NCI-H2081 (cell line): ENCODE measurements around the gene CAMTA1.

ENCODE experiments used
- DNase-seq, 2 experiments: peaks; one replicate each; lab custom pipeline; 2025; lab: John Stamatoyannopoulos, UW

CAMTA1 gene

GRCh38 chr1:7743346-7743745 lies 958.1 kb downstream of the CAMTA1 start:
- DNase-seq = no peak

DNA sequence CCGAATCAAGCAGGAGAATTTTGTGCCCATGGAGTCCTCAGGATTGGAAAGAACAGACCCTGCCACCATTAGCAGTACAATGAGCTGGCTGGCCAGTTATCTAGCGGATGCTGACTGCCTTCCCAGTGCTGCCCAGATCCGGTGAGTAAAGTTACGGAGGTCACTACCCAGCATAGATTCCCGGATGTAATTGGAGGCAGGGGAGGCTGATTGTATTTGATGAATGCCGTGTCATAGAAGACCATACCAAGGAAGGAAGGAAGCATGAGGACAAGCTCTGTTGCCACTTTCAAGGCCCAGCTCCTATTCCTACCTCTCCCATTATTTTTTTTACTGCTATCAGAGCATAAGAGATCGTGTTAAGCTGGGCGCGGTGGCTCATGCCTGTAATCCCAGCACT lies 959.6 kb downstream of the CAMTA1 start:
- DNase-seq = no peak

DNA sequence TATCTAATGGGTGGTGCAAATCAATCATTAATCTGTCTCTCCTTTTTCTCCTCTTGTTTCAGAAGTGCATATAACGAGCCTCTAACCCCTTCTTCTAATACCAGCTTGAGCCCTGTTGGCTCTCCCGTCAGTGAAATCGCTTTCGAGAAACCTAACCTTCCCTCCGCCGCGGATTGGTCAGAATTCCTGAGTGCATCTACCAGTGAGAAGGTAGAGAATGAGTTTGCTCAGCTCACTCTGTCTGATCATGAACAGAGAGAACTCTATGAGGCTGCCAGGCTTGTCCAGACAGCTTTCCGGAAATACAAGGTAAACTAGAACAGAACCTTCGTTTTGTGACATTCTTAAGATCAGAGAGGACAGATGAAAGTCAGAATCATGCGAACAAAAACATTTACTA lies 960.5 kb downstream of the CAMTA1 start:
- no peak for DNase-seq

DNA sequence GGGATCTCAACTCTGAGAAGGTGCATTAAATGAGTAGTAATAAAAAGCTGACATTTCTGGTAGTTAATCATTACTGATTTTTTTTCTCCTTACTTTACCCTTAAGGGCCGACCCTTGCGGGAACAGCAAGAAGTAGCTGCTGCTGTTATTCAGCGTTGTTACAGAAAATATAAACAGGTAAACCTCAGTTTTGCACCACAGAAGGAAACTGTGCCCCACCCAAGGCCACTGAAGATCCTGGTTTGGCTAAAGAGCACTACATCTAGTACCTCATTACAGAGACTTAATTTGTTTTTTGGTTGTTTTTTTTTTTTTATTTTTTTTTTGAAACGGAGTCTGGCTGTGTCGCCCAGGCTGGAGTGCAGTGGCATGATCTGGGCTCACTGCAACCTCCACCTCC lies 962.4 kb downstream of the CAMTA1 start:
- no peak for DNase-seq

DNA sequence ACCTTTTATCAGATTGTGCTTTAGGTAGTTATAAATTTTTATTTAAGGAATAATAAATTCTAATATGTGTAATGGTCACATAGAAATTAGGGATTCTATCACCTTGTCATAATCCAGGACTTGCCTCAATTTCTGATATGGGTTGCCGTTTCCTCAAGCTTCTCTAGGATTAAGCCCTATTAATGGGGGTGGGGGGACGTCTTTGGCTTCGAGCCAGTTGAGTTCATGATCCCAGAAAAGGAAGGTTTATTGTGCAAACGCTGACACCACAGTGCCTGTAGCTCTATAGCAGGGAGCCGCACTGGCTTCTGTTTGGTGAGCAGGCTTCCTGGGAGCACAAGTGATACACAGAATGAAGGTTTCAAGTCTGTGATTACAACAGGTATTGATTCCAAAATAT lies 963.9 kb downstream of the CAMTA1 start:
- no peak for DNase-seq

- no peak for DNase-seq
These were observed 965.9 kb downstream of the CAMTA1 start for GRCh38 chr1:7751174-7751573.

DNA sequence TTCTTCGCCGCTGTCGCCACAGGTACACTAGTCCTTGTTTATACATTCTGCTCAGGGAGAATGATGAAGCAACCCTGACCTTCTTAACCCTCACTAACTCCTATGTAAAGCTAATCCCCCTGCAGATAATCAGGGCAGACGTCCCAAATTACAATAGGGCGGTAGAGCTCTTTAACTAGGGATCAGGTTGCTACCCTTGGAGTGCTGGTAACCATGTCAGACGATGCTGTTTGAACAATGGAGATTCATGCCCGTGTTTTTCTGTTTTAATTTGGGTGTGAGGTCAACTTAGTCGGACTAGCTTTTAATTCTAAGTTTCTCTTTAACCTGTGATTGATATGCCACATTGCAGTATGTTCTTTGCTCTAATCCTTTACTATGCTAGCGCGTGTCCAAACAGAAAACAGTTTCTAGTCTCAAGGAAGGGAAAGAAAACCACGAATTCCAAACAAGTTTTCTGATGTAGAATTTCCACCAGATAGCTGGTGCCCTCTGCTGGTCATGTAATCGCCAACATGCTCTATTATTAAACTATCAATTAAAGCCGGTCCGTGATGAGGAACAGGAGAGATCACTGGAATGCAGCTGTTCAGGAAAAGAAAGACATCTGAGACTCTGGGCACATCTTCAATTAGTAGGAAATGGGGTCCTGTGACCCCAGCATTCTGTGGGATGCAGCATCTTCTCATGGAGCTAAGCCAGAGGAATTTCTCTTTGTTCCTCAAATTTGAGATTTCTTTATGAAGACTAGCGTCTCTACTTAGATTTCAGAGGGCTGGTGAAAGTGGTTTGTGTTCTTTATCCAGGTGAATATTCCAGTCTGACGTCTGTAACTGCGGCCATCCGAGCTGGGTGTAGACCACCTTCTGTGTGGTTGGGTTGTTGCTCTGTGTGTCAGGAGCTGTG lies 967.5 kb downstream of the CAMTA1 start:
- peak; percentile 52 to 70 for DNase-seq

- no peak for DNase-seq
These were observed 968.4 kb downstream of the CAMTA1 start for GRCh38 chr1:7753641-7754040.

GRCh38 chr1:7754234-7754633 lies 969.0 kb downstream of the CAMTA1 start:
- no peak for DNase-seq

- no peak for DNase-seq
These were observed 970.2 kb downstream of the CAMTA1 start for GRCh38 chr1:7755448-7755847.

- no peak for DNase-seq
These were observed 975.0 kb downstream of the CAMTA1 start for GRCh38 chr1:7760245-7760644.

- DNase-seq = no peak
These were observed 975.8 kb downstream of the CAMTA1 start for GRCh38 chr1:7761103-7761502.

GRCh38 chr1:7767176-7767575 lies 981.9 kb downstream of the CAMTA1 start:
- no peak for DNase-seq

- DNase-seq = no peak
These were observed 983.3 kb downstream of the CAMTA1 start for GRCh38 chr1:7768583-7768982.

DNA sequence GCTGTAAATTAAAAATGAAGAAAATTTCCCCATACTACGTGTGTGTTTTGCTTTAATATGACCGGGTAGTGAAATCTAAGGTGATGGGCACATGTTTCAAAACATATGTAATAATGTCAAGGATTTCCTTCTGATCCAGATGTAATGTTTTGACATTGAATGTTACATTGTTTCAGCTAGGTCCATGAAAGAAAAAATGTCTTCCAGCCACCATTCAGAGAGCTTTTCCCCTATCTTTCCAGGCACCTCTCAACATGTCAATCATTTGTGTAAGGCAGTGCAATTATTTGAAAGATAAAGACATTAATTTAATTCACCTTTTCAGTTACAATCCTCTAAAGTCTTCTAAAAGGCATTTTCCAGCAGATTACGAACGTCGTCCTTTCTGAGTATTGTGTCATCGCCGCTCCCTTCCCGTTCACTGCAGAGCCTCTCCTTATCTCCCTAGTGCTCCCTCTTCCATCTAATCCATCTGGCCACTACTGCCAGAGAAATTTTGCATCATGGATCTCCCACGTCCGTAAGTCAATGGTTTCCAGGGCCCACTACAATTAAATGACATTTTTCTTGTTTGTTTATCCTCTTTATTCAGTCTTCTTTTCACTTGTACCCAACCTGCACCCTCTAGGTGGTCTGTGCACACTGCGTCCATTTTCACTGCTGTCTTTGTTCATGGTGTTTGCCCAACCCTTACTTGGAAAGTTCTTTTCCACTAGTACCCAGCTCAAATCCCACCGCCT lies 984.6 kb downstream of the CAMTA1 start:
- DNase-seq = no peak

GRCh38 chr1:7770669-7770996 lies 985.4 kb downstream of the CAMTA1 start:
- DNase-seq = peak in 1 of 2 experiments; percentile 56

- DNase-seq = peak; percentile 69 to 71
These were observed 986.0 kb downstream of the CAMTA1 start, which contains the start of gene VAMP3 for GRCh38 chr1:7770997-7771822. VAMP3 (plus strand) TSS chr1:7771296; CDS start chr1:7771384, 88 bp downstream.

GRCh38 chr1:7771823-7772299 lies 986.6 kb downstream of the CAMTA1 start:
- peak in 1 of 2 experiments; percentile 17 for DNase-seq

- DNase-seq = no peak
These were observed 992.3 kb downstream of the CAMTA1 start for GRCh38 chr1:7777591-7777990.

DNA sequence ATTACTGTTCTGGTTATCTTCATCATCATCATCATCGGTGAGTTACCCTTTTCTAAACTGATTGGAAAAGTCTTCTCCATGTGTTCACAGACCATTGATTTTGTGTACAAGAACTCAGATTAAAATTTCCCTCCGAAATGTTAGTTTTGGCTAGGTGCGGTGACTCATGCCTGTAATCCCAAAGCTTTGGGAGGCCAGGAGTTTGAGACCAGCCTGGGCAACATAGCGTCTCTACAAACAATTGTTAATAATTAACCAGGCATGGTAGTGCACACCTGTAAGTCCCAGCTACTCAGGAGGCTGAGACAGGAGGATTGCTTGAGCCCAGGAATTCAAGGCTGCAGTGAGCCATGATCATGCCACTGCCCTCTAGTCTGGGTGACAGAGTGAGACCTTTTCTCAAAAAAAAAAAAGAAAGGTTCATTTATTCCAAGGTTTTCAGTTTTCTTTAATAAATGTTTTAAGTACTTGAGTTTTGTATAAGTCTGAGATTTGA lies 992.9 kb downstream of the CAMTA1 start:
- no peak for DNase-seq

GRCh38 chr1:7780976-7781375 lies 995.7 kb downstream of the CAMTA1 start:
- no peak for DNase-seq

DNA sequence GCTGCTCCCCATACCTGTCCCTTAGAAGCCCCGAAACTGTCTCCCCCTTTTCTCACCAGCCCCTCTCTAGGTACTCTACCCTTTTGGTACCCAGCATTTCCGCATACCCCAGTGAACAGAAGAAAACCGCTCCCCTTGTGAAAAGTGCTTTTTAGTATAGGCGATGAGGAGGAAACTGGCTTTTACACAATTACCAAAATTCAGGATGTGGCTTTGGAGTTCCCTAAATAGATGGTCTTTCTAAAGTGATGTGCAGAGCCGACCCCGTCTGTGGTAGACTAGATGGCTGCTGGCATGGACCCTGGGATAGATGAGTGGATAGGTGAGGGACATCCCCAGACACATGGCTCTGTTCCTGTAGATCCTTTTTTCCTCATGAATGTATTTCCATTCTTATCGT lies 996.2 kb downstream of the CAMTA1 start:
- DNase-seq = no peak
